NCI-H1048 (cell line): Measurements from ENCODE around the gene CCNI.
"Not testable (repeated sequence)": the region's sequence is repeated elsewhere in the genome, so short reads cannot be mapped to it uniquely, and the experiment has no call there.

Source experiments
- DNase-seq: peaks from one replicate; lab custom pipeline; 2025; lab: John Stamatoyannopoulos, UW

CCNI gene

GRCh38 chr4:77075869-77076799 lies at the start of gene CCNI:
CCNI (minus strand) TSS chr4:77075989; CDS start chr4:77066362, 9,627 bp downstream.
- peak; percentile 77 for DNase-seq

DNA sequence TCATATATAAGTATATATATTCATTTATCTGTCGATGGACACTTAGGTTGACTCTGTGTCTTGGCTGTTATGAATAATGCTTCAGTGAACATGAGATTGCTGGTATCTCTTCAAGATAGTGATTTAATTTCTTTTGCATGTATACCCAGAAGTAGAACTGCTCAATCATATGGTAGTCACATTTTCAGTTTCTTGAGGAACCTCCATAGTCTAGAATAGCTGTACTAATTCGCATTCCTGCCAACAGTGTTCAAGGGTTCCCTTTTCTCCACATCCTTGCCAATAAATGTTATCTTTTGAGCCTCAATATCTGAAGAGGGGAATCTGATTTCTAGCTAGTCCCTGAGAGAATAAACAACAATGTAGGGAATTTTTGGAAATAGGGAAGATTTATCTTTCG lies 48.8 kb upstream of the CCNI start:
- DNase-seq: no peak

DNA sequence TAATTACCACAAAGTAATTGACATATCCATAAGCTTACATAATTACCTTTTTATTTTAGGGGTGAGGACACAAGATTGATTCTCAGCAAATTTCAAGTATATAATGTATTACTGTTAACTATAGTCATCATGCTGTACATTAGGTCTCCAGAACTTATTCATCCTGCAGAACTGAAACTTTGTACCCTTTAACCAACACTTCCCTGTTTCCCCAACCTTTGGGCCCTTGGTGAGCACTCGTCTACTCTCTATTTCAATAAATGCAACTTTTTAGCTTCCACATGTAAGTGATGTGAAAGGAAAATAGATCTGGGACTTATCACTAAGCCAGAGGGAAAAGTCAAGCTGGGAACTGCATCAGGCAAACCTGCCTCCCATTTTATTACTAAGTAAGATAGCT lies 47.6 kb upstream of the CCNI start:
- no peak for DNase-seq

- DNase-seq: no peak
Measured at GRCh38 chr4:77122656-77123055, 46.9 kb upstream of the CCNI start.

GRCh38 chr4:77121736-77122240 lies 46.0 kb upstream of the CCNI start:
- no peak for DNase-seq

DNA sequence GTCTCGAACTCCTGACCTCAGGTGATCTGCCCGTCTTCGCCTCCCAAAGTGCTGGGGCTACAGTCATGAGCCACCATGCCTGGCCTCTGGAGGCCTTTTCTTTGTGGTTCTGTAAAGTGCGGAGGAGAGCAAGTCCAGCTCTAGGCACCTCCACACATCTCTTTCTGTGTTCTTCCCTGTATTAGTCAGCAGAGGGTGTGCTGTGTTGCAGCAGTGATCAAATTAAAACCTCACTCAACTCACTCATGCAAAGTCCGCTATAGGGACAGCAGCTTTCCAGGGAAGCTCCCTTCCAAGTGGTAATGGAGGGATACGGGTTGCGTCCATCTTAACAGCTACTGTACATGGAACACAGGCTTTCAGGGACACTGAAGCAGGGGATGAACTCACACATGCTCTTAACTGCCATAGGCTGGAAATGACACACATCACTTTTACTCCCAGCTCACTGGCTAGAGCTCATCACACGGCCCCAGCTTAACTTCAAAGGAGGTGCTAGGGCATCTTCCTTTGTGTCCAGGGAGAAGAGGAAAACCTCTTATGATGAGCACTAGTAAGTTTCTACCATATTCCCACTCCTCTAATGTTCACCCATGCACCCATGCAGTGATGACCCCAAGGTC lies 45.2 kb upstream of the CCNI start:
- no peak for DNase-seq

- DNase-seq: no peak
Measured at GRCh38 chr4:77117721-77118120, 41.9 kb upstream of the CCNI start.

- DNase-seq: no peak
Measured at GRCh38 chr4:77113069-77113468, 37.3 kb upstream of the CCNI start.

- DNase-seq: no peak
Measured at GRCh38 chr4:77110730-77111129, 34.9 kb upstream of the CCNI start.

DNA sequence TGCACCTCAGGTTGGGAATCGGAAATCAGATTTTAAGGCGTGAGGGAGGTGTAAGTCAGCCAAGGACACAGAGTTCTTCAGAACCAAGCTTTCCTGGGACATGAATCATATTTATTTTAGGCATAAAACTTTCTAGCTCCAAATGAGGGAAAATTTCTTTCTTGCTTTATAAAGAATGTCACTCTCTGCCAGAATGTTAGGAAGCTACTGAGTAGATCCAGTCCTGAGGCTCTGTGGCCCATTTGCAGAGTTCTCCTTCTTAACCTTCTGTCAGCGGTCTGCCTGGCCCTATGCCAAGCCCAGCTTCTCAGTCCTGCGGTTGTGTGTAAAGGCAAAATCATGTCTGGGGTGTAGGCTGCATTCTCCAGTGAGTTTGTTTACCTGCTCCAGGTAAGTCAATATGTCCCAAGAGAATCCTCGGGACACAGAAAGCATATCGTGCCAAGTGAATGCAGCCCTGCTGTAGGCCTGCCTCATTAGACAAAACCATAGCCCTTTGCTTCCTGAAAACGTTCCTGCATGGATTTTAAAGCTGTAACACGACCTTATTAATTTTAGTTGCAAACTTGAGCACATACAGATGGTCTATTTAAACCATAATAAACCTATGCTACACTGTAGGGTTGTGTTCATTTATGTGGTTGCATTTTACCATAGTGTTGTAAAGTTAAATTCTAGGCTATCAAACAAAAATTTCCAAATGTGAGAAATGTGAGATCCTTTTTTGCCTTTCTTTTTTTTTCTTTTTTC lies 29.2 kb upstream of the CCNI start:
- DNase-seq: no peak

- no peak for DNase-seq
Measured at GRCh38 chr4:77104388-77104787, 28.6 kb upstream of the CCNI start.

DNA sequence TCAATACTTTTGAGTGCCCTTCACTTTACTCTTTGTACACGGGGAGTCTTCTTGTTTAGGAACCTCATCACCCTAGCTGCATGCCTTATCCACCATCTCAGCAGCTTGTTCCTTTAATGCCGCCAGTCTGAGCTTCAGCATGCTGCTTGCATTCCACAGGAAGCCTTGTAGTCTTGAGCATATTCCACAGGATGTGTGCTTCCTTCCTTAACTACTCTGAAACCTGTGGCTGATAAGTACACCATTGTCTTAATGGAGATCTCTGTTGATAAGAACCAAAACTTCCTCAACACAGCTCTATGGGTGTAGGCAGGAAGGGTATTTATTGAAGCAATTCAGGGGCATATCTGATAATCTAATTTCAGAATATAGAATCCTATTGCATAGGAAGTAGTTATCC lies 24.4 kb upstream of the CCNI start:
- DNase-seq: no peak

DNA sequence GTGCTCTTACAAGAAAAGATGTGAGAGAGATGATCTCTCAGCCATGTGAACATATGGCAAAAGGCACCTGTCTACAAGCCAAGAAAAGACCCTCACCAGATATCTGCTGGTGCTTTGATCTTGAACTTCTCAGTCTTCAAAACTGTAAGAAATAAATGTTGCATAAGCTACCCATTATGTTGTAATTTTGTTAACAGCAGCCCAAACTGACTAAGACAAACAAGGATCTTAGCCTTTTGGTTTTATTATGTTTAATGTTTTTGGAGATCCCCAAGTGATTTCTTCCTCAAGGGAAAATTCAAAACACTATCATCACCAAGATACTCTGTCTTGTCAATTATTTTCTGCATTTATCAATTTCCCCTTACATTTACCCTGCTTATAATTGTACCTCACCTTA lies 21.8 kb upstream of the CCNI start:
- no peak for DNase-seq

DNA sequence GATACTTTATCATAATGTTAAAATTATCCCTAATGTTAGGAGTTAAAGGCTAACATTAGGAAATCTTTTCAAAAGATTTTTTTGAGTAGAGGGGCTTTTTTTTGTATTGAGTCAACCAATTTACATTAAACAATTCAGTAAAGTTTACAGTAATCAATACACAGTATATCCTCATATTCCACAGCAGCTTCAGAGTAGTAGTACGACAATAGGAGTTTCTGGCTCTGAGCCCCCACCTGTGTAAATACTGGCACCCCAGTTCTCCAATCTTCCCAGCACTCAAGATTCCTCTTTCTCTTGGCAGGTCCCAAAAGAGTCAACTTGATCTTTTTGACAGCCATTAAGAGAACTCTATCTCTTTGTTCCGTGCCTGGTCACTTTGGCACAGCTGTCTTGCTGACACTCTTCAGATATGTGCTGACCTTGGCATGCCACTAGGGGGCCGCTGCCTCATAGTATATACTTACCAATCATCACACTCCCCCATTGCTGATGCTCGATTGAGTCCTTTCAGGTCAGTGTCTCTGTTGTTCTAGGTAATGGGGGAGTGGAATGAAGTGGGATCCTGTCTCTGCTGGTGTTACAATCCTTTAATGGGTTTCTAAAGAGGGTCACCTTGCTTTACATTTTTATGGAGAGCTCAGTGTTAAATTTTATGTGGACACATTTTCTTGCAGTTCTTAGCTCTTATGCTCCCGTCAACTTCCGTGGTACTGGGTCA lies 19.5 kb upstream of the CCNI start:
- no peak for DNase-seq

GRCh38 chr4:77094496-77094895 lies 18.7 kb upstream of the CCNI start:
- no peak for DNase-seq

GRCh38 chr4:77093401-77093800 lies 17.6 kb upstream of the CCNI start:
- DNase-seq: no peak

DNA sequence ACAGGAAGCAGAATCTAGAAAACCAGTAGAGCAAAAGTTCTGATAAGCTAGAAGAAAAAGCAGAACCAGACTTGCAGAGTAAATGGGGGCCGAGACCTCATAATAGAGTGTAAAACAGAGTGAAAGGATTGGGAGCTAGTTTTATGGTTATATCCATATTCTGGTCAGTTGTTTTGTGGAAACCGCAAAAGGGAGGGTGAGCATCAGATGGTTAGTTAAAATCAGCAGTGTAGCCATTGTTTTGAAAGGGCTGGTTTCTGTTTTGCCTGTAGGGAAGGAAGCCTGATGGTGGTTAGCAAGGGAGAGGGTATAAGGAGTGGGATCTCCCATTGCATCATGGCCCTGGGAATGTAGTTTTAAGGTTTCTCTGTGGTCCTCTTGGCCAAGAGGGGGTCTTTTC lies 17.2 kb upstream of the CCNI start:
- no peak for DNase-seq

DNA sequence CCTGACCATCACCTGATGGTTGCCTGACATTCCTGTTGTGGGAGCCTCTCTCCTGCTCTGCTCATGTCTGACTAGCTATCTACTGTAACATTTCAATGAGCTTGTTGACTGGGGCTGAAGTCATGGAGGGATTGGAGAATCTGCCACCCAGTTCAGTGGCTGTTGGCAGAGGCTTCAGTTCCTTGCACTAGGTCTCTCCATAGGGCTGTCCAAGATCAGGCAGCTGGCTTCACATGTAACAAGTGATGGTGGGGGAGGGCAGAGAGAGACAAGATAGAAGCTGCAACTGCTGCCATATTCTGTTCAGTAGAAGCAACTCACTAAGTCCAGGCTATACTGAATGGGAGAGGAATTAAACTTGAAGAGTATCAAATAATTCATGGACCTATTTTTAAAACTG lies 14.1 kb upstream of the CCNI start:
- no peak for DNase-seq

DNA sequence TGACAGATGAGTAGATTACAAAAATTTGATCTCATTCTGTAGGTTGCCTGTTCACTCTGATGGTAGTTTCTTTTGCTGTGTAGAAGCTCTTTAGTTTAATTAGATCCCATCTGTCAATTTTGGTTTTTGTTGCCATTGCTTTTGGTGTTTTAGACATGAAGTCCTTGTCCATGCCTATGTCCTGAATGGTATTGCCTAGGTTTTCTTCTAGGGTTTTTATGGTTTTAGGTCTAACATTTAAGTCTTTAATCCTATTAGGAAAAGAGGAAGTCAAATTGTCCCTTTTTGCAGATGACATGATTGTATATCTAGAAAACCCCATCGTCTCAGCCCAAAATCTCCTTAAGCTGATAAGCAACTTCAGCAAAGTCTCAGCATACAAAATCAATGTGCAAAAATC lies 11.2 kb upstream of the CCNI start:
- not testable (repeated sequence) for DNase-seq

DNA sequence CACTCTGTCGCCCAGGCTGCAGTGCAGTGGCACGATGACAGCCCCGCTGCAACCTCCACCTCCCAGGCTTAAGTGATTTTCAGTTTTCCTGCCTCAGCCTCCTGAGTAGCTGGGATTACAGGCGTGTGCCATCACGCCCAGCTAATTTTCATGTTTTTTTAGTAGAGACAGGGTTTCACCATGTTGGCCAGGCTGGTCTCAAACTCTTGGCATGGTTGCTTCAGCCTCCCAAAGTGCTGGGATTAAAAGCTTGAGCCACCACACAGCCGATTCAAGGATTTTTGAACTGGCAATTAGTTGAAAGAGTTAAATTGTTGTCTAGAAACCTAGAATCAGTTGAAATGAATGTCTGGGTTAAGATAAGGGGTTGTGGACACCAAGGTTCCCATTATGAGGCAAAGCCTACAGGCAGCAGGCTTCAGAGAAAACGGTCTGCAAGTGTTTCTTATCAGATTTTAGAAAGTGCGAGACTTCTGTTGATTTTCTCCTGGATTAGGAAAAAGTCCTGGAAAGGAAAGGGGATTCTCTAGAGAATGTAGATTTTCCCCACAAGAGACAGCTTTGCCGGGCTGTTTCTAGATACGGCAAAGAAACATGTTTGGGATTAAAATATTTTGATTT lies 8.3 kb upstream of the CCNI start:
- no peak for DNase-seq

GRCh38 chr4:77082886-77083608 lies 7.3 kb upstream of the CCNI start:
- no peak for DNase-seq
